ENCODE results near the gene SRGAP3.

The SRGAP3 gene

DNA sequence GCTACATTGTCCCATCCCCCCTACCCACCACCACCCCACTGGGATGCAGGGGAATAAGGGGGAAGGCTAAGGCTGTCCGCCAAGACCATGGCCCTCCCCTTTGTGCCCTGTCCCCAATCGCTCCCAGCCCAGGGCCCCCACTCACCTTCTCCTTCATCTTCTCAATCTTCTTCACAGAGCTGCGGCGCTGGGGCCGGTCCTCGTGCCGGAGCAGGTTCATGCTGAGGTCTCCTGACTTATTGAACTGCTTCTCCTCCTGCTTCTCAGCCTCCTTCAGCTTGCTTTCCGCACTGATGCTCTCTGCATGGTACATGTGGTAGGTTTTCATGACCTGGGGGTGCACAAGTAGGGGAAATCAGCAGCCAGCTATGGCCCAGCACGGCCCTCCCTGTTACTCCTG is 185.2 kb downstream of the SRGAP3 start:
- peaks cover 5% of the 10 kb centered on the region for H3K9me3 ChIP-seq (ENCODE audit: severe bottlenecking)
- no peaks in the 10 kb centered on the region for H3K27me3 ChIP-seq (ENCODE audit: insufficient read depth, poor library complexity, severe bottlenecking)
- H3K4me1 ChIP-seq (ENCODE audit: insufficient read depth, poor library complexity, severe bottlenecking): no peaks in the 10 kb centered on the region
- ATAC-seq (ENCODE audit: low read depth) (no peak), DNase-seq (ENCODE audit: low spot score) (no peak)
- H3K36me3 ChIP-seq (ENCODE audit: low read depth): no peaks in the 10 kb centered on the region
- no peak overlapping the region for H3K27ac ChIP-seq (ENCODE audit: poor library complexity, severe bottlenecking)
- TF ChIP-seq, protein P1, sequence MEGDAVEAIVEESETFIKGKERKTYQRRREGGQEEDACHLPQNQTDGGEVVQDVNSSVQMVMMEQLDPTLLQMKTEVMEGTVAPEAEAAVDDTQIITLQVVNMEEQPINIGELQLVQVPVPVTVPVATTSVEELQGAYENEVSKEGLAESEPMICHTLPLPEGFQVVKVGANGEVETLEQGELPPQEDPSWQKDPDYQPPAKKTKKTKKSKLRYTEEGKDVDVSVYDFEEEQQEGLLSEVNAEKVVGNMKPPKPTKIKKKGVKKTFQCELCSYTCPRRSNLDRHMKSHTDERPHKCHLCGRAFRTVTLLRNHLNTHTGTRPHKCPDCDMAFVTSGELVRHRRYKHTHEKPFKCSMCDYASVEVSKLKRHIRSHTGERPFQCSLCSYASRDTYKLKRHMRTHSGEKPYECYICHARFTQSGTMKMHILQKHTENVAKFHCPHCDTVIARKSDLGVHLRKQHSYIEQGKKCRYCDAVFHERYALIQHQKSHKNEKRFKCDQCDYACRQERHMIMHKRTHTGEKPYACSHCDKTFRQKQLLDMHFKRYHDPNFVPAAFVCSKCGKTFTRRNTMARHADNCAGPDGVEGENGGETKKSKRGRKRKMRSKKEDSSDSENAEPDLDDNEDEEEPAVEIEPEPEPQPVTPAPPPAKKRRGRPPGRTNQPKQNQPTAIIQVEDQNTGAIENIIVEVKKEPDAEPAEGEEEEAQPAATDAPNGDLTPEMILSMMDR (IDR thresholded peaks at IDR 0.05; ENCODE audit: poor library complexity, severe bottlenecking): no peak
- no peak overlapping the region for H3K4me3 ChIP-seq (ENCODE audit: severe bottlenecking)

- H3K36me3 ChIP-seq (ENCODE audit: low read depth): no peaks in the 10 kb centered on the region; the same call in 1 of the 2 replicates
- H3K4me1 ChIP-seq (ENCODE audit: insufficient read depth, poor library complexity, severe bottlenecking): no peaks in the 10 kb centered on the region
- no peak overlapping the region for H3K4me3 ChIP-seq (ENCODE audit: severe bottlenecking)
- peaks cover 5% of the 10 kb centered on the region for H3K9me3 ChIP-seq (ENCODE audit: severe bottlenecking)
- H3K27ac ChIP-seq (ENCODE audit: poor library complexity, severe bottlenecking): no peak overlapping the region
- ATAC-seq (ENCODE audit: low read depth) (no peak), DNase-seq (ENCODE audit: low spot score) (no peak)
- TF ChIP-seq, protein P1 (IDR thresholded peaks at IDR 0.05; ENCODE audit: poor library complexity, severe bottlenecking): no peak
- H3K27me3 ChIP-seq (ENCODE audit: insufficient read depth, poor library complexity, severe bottlenecking): no peaks in the 10 kb centered on the region
Observed at GRCh38 chr3:9062570-9062969, 186.9 kb downstream of the SRGAP3 start.

DNA sequence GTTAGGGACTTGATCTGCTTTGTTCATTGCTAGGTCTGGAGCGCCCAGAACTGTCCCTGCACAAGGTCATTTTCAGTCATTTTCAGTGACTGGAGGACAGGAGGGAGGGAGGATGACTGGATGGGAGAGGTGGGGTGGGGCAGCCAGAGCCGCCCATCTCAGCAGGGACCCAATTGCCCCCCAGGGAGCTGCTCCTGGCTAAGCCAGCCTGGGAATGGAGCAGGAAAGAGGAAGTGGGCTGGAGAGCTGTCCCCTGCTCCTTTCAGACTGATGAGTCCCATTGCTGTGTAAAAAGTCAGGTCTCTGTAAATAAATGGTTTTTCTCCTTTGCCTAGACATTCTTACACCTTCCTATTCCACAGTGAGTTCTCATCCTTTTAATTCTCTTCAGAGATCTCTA is 187.8 kb downstream of the SRGAP3 start:
- Histone ChIP-seq H3K27ac (ENCODE audit: poor library complexity, severe bottlenecking) (no peak overlapping the region), H3K4me1 (ENCODE audit: insufficient read depth, poor library complexity, severe bottlenecking) (no peaks in the 10 kb centered on the region), H3K9me3 (ENCODE audit: severe bottlenecking) (peaks cover 5% of the 10 kb centered on the region), H3K4me3 (ENCODE audit: severe bottlenecking) (no peak overlapping the region), H3K36me3 (ENCODE audit: low read depth) (no peaks in the 10 kb centered on the region; the same call in 1 of the 2 replicates), H3K27me3 (ENCODE audit: insufficient read depth, poor library complexity, severe bottlenecking) (no peaks in the 10 kb centered on the region)
- TF ChIP-seq, protein P1 (IDR thresholded peaks at IDR 0.05; ENCODE audit: poor library complexity, severe bottlenecking): no peak
- ATAC-seq (ENCODE audit: low read depth): no peak
- DNase-seq (ENCODE audit: low spot score): no peak

DNA sequence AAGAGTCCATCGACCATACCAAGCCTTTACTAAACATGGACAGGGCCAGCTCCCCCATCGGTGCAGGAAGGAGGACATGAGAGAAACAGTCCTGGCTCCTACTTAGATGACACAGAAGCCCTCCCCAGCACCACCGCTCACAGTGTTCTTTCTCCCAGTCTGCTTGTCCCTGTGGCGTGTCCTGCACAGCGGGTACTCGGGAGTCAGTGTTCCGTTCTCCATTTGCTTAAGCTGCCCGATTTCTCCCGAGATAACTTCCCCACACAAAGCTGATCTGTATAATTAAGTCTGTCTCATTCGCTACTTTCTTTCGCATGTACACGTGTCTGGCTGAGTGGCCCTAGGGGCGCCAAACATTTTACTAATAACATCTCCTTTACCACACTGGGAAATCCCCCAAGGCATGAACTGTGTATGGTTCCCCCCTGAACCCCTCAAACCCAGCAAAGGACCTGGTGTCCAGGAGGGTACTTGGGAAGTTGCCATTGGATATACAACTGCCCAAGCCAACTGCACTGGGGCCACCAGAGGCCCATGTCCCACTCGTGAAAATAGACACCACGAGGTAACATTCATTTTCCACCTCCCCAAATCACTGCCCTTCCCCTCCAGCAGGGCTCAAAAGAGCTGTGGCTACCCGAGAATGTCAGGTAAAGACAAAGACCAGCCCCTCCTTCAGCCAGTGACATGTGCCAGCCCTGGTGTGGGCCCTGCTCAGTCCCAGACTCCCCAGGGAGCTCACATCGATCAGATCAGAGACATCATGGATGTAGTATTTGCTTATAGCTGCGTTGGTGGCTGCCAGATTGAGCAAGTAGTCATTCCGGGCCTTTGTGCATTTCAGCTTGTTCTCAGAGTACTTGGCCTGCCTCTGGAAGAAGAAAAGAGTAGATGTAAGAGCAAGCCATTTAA is 189.7 kb downstream of the SRGAP3 start:
- no peaks in the 10 kb centered on the region for H3K27me3 ChIP-seq (ENCODE audit: insufficient read depth, poor library complexity, severe bottlenecking)
- no peak for ATAC-seq (ENCODE audit: low read depth)
- H3K27ac ChIP-seq (ENCODE audit: poor library complexity, severe bottlenecking): no peak overlapping the region
- TF ChIP-seq, protein P1 (IDR thresholded peaks at IDR 0.05; ENCODE audit: poor library complexity, severe bottlenecking): no peak
- H3K9me3 ChIP-seq (ENCODE audit: severe bottlenecking): peaks cover 5% of the 10 kb centered on the region
- H3K4me3 ChIP-seq (ENCODE audit: severe bottlenecking): no peak overlapping the region
- H3K36me3 ChIP-seq (ENCODE audit: low read depth): no peaks in the 10 kb centered on the region; the same call in 1 of the 2 replicates
- H3K4me1 ChIP-seq (ENCODE audit: insufficient read depth, poor library complexity, severe bottlenecking): no peaks in the 10 kb centered on the region
- DNase-seq (ENCODE audit: low spot score): no peak

DNA sequence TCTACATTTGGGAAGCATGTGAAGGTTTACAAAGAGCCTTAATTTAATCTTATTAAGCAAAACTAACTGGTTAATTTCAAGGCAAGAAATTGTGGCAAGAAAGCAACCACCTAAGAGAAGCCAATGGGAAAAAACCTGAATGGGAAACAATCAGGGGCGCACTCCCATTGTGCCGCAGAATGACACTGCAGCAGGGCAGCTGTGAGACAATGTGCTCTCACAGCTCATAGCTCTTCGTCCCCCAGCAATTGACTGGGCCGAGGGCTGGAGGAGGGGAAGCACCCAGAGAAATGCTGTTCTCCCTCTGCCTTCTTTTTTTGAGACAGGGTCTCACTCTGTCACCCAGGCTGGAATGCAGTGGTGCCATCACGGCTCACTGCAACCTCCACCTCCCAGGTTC is 192.9 kb downstream of the SRGAP3 start:
- H3K4me1 ChIP-seq (ENCODE audit: insufficient read depth, poor library complexity, severe bottlenecking): no peaks in the 10 kb centered on the region
- H3K36me3 ChIP-seq (ENCODE audit: low read depth): peaks cover 10% of the 10 kb centered on the region
- TF ChIP-seq, protein P1 (IDR thresholded peaks at IDR 0.05; ENCODE audit: poor library complexity, severe bottlenecking): no peak
- no peaks in the 10 kb centered on the region for H3K27me3 ChIP-seq (ENCODE audit: insufficient read depth, poor library complexity, severe bottlenecking)
- H3K9me3 ChIP-seq (ENCODE audit: severe bottlenecking): no peaks in the 10 kb centered on the region
- DNase-seq (ENCODE audit: low spot score): no peak
- ATAC-seq (ENCODE audit: low read depth): no peak
- H3K4me3 ChIP-seq (ENCODE audit: severe bottlenecking): no peak overlapping the region
- H3K27ac ChIP-seq (ENCODE audit: poor library complexity, severe bottlenecking): no peak overlapping the region
